Psoas muscle (tissue), 8 donors: ENCODE data around the gene FERMT2. TPM values are rescaled to one million over a fixed set of nuclear protein-coding genes. Genes with fewer than 3 reads are reported as not detected.

ENCODE experiments used
- ATAC-seq, 4 donors: fragments of 200-7000 bp; cut with Tn5 transposase; one replicate each; pipeline ENCODE4 v1.9.1; 2020; ENCODE audit warnings: moderate library complexity in 3 of 4, mild to moderate bottlenecking in 2 of 4
- DNase-seq, 2 donors: peaks; one replicate each; pipeline ENCODE4 v3.0.0-alpha.2; 2020
- H3K27ac ChIP-seq: fragments of 200-600 bp; one replicate; pipeline ENCODE4 v1.8.0; 2022
- H3K27me3 ChIP-seq, 3 donors: fragments of 200-600 bp in 1 of 3; one replicate each; pipeline versions ENCODE4 v1.6.1 to v1.8.0; 2013 to 2022; ENCODE audit warnings: low read length in 2 of 3, mild to moderate bottlenecking in 2 of 3, moderate library complexity in 1 of 3; ENCODE audit not compliant: insufficient read depth in 3 of 3
- H3K36me3 ChIP-seq, 2 donors: fragments of 200-600 bp in 1 of 2; one replicate each; pipeline versions ENCODE4 v1.6.1 to v1.8.0; 2013 to 2022; ENCODE audit warnings: low read depth in 1 of 2, mild to moderate bottlenecking in 1 of 2, moderate library complexity in 1 of 2; ENCODE audit not compliant: insufficient read depth in 1 of 2
- H3K4me1 ChIP-seq: fragments of 200-600 bp; one replicate; pipeline ENCODE4 v1.8.0; 2022
- H3K4me3 ChIP-seq: fragments of 200-600 bp; one replicate; pipeline ENCODE4 v1.8.0; 2022; ENCODE audit warnings: mild to moderate bottlenecking
- H3K9me3 ChIP-seq: fragments of 200-600 bp; one replicate; pipeline ENCODE4 v1.8.0; 2022
- CTCF ChIP-seq: fragments of 200-600 bp; IDR thresholded peaks from one replicate; pipeline ENCODE4 v1.8.0; 2022; ENCODE audit warnings: antibody characterized with exemption
- WGBS, 3 donors: extraction: QIAGEN DNeasy Blood & Tissue Kit; methylation state at CpG; one replicate each; pipeline versions ENCODE4 v1.1.6 to v1.1.7; 2013; 5-methylcytosine and 5-hydroxymethylcytosine counted together
- intact Hi-C, 2 donors: fragments of 100-400 bp; cut with DNase I; formaldehyde crosslinking; loops; one replicate each; pipeline versions ENCODE4 v1.11.0 to v1.14.2; 2022
- polyA plus RNA-seq, 3 donors: library from polyadenylated mRNA; stranded (reverse); fragments of 200-250 nt; gene quantifications; one replicate each; pipeline ENCODE4 v1.2.3, GENCODE V29; 2013
- total RNA-seq, 4 donors: library from RNA; stranded (reverse); fragmentation: NEBNext Ultra II Directional in 2 of 4; extraction: Animal tissue kit (Norgen Biotek cat#: 25700) in 2 of 4; gene quantifications; one replicate each; pipeline versions ENCODE4 v1.2.1 to v1.2.4, GENCODE V29; 2021 to 2023
- donor health status: healthy with polysubstance abuse.
- donor health status: DM: no; HTN: no; CAD: no; lungs with moderate emphysema.
- donor health status: Bipolar disorder and iron deficiency.
- donor health status: healthy.
- donor health status: DM: yes; HTN: yes; CAD: no.
- donor health status: DM: no; HTN: no; CAD: no.
- donor health status: DM: no; HTN: no; CAD: no.
- donor health status: DM: yes; HTN: yes; CAD: no.

The FERMT2 gene
- total and polyA plus RNA-seq, 7 donors = 36.6 to 219 (median 78.3) TPM

GRCh38 chr14:52911904-52912303, 38.9 kb downstream of the FERMT2 start:
- Histone ChIP-seq H3K4me3 (no peak overlapping the region), H3K27ac (peak overlapping the region; percentile 19), H3K36me3 (peaks cover 7 to 12% of the 10 kb centered on the region in 2 donors), H3K9me3 (no peaks in the 10 kb centered on the region), H3K27me3 (no peaks in the 10 kb centered on the region), H3K4me1 (peaks cover 20% of the 10 kb centered on the region)
- TF ChIP-seq CTCF = no peak
- intact Hi-C loops = no loop called here
- DNase-seq (no peak), ATAC-seq (peak in 2 of 4 donors; percentile 37 to 54)
- WGBS, 3 donors = 51 to 75% (median 67%) methylated on average over 3 of the region's 3 CpGs

GRCh38 chr14:52910572-52910971, 40.3 kb downstream of the FERMT2 start:
- Histone ChIP-seq H3K27ac (peak overlapping the region; percentile 19), H3K9me3 (no peaks in the 10 kb centered on the region), H3K4me1 (peaks cover 31% of the 10 kb centered on the region), H3K4me3 (no peak overlapping the region), H3K27me3 (no peaks in the 10 kb centered on the region), H3K36me3 (peaks cover 0 to 7% of the 10 kb centered on the region in 2 donors)
- ATAC-seq (peak in 1 of 4 donors; percentile 51), DNase-seq (no peak)
- TF ChIP-seq CTCF = no peak
- intact Hi-C loops = no loop called here
- WGBS, 3 donors = 26 to 47% (median 26%) methylated on average over 2 of the region's 2 CpGs

DNA sequence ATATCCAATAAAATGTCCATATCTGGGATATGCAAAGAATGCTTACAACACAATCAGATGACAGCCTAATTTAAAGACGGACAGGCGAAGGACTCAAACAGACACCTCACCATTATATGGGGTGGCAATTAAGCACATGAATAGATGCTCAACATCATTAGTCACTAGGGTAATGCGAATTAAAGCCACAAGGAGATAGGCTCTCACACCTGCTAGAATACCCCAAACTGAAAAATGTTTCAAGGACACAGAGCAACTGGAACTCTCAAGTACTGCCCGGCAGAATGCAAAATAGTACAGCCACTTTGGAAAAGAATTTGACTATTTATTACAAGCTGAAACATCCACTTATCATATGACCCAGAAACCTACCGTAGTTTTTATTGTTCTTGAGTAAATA, 42.9 kb downstream of the FERMT2 start:
- Histone ChIP-seq H3K4me1 (peaks cover 35% of the 10 kb centered on the region), H3K9me3 (no peaks in the 10 kb centered on the region), H3K27me3 (no peaks in the 10 kb centered on the region), H3K36me3 (peaks cover 0 to 2% of the 10 kb centered on the region in 2 donors), H3K4me3 (no peak overlapping the region), H3K27ac (no peak overlapping the region)
- intact Hi-C loops = no loop called here
- DNase-seq (no peak), ATAC-seq (no peak)
- 92 to 93% (median 92%) methylated on average over 5 of the region's 5 CpGs for WGBS, 3 donors
- no peak for TF ChIP-seq CTCF

- Histone ChIP-seq H3K36me3 (peaks cover 9% of the 10 kb centered on the region in 2 donors), H3K9me3 (no peaks in the 10 kb centered on the region), H3K4me1 (peaks cover 37% of the 10 kb centered on the region), H3K27ac (peak overlapping the region; percentile 53), H3K4me3 (no peak overlapping the region), H3K27me3 (no peaks in the 10 kb centered on the region)
- no peak for DNase-seq
- peak in 2 of 4 donors; percentile 34 to 41 for ATAC-seq
- no peak for TF ChIP-seq CTCF
- intact Hi-C loops = no loop called here
- WGBS, 3 donors = 50 to 60% (median 52%) methylated on average over 3 of the region's 3 CpGs
Observed at GRCh38 chr14:52906141-52906601, 44.7 kb downstream of the FERMT2 start.
